DND-41 (cell line): ENCODE data around the gene DUSP10.

Experiments
- ATAC-seq: fragments of 200-7000 bp; cut with Tn5 transposase; 3 replicates; pipeline ENCODE4 v1.9.1; 2021; ENCODE audit warnings: low read depth; ENCODE audit not compliant: insufficient read depth
- DNase-seq: peaks from one replicate; pipeline ENCODE4 v3.0.0-alpha.2; 2020
- H2AFZ ChIP-seq: 2 replicates; pipeline ENCODE4 v1.6.0; 2012; ENCODE audit warnings: low read depth, low read length
- H3K27ac ChIP-seq: 2 replicates; pipeline ENCODE4 v1.5.1; 2012; ENCODE audit warnings: low read length, inconsistent platforms
- H3K27me3 ChIP-seq: fragments of 200-600 bp; sonication (generic); 2 replicates; pipeline ENCODE4 v1.6.0; 2012; ENCODE audit warnings: low read length, mild to moderate bottlenecking, inconsistent platforms; ENCODE audit not compliant: insufficient read depth, poor library complexity
- H3K36me3 ChIP-seq: 2 replicates; pipeline ENCODE4 v1.5.1; 2012; ENCODE audit warnings: low read length, inconsistent platforms; ENCODE audit not compliant: insufficient read depth
- H3K4me1 ChIP-seq: 2 replicates; pipeline ENCODE4 v1.5.1; 2012; ENCODE audit warnings: mild to moderate bottlenecking, low read length; ENCODE audit not compliant: insufficient read depth
- H3K4me2 ChIP-seq: 2 replicates; pipeline ENCODE4 v1.6.0; 2012; ENCODE audit warnings: mild to moderate bottlenecking, moderate library complexity, low read length, inconsistent platforms; ENCODE audit not compliant: insufficient read depth
- H3K4me3 ChIP-seq, 2 experiments: fragments of 200-600 bp in 1 of 2; shearing (Covaris generic) in 1 of 2; 2 replicates each; pipeline ENCODE4 v1.5.1; 2012 to 2016; ENCODE audit warnings: inconsistent platforms in 2 of 2, low read length in 2 of 2, mild to moderate bottlenecking in 2 of 2, low read depth in 1 of 2, moderate library complexity in 1 of 2
- H3K79me2 ChIP-seq: 2 replicates; pipeline ENCODE4 v1.6.0; 2012; ENCODE audit warnings: low read length, inconsistent platforms; ENCODE audit not compliant: insufficient read depth
- H3K9ac ChIP-seq: 2 replicates; pipeline ENCODE4 v1.6.0; 2012; ENCODE audit warnings: low read depth, mild to moderate bottlenecking, inconsistent platforms, low read length, moderate library complexity
- H3K9me3 ChIP-seq: 2 replicates; pipeline ENCODE4 v1.5.1; 2012; ENCODE audit warnings: low read length, moderate library complexity, mild to moderate bottlenecking, inconsistent platforms; ENCODE audit not compliant: insufficient read depth, severe bottlenecking
- H4K20me1 ChIP-seq: 2 replicates; pipeline ENCODE4 v1.6.0; 2012; ENCODE audit warnings: low read length; ENCODE audit not compliant: insufficient read depth
- EZH2 ChIP-seq: IDR thresholded peaks from 3 replicates; pipeline ENCODE4 v1.6.1; 2012; ENCODE audit warnings: borderline replicate concordance, low read depth, mild to moderate bottlenecking, moderate library complexity, low read length, inconsistent platforms; ENCODE audit not compliant: severe bottlenecking
- TF ChIP-seq, protein P1 (sequence below): IDR thresholded peaks from 2 replicates; pipeline ENCODE4 v1.5.1; 2012; ENCODE audit warnings: borderline replicate concordance, low read length, moderate library complexity, mild to moderate bottlenecking; ENCODE audit not compliant: poor library complexity, severe bottlenecking; ENCODE audit errors: extremely low read depth

The DUSP10 gene

DNA sequence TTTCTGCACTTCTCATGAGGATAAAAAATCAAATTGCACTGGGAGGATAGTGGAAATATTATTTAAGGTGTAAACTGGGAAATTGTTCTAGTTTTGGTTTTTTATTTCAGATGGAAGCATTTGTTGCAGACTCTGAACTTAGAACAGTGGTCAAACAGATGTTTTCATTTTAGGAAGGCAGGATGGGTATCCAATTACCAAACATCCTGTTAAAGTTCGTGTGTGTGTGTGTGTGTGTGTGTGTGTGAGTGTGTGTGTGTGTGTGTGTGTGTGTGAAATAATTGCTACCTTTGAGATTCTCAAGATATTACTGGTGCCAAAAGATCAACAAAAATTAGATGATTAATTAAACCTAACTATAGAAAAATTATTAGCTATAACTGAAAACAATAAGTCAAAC lies 24.3 kb upstream of the DUSP10 start:
- no peak for ATAC-seq
- no peaks in the 10 kb centered on the region for H3K36me3 ChIP-seq
- no peak for DNase-seq
- no peaks in the 10 kb centered on the region for H3K27me3 ChIP-seq
- no peaks in the 10 kb centered on the region for H3K79me2 ChIP-seq
- H2AFZ ChIP-seq, result no peak overlapping the region
- no peak overlapping the region for H3K27ac ChIP-seq
- no peak overlapping the region for H3K4me2 ChIP-seq
- H4K20me1 ChIP-seq, result no peaks in the 10 kb centered on the region
- peaks cover 15% of the 10 kb centered on the region for H3K4me1 ChIP-seq
- no peaks in the 10 kb centered on the region for H3K9me3 ChIP-seq
- TF ChIP-seq EZH2, result no peak
- TF ChIP-seq, protein P1, sequence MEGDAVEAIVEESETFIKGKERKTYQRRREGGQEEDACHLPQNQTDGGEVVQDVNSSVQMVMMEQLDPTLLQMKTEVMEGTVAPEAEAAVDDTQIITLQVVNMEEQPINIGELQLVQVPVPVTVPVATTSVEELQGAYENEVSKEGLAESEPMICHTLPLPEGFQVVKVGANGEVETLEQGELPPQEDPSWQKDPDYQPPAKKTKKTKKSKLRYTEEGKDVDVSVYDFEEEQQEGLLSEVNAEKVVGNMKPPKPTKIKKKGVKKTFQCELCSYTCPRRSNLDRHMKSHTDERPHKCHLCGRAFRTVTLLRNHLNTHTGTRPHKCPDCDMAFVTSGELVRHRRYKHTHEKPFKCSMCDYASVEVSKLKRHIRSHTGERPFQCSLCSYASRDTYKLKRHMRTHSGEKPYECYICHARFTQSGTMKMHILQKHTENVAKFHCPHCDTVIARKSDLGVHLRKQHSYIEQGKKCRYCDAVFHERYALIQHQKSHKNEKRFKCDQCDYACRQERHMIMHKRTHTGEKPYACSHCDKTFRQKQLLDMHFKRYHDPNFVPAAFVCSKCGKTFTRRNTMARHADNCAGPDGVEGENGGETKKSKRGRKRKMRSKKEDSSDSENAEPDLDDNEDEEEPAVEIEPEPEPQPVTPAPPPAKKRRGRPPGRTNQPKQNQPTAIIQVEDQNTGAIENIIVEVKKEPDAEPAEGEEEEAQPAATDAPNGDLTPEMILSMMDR, result no peak
- no peak overlapping the region for H3K9ac ChIP-seq
- no peak overlapping the region for H3K4me3 ChIP-seq

DNA sequence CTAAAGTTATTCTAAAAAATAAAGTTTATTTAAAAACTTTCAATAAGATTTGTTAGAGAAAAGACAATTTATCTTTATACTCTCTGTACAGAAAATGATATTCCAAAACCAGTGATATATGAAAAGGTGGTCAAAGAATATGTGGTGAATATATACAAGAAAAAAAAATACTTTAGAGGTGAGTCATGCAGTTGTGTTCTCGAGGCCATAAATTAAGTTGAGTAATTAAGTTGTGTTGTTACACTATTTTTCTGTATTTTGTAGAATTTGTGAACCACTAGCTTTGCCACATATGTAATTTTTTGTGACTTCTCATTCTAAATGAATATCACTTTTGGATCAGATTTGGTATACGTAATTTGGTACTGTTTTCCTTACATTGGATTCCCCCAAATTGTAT lies 23.6 kb upstream of the DUSP10 start:
- Histone ChIP-seq H3K4me1 (peaks cover 15% of the 10 kb centered on the region), H3K9me3 (no peaks in the 10 kb centered on the region), H3K79me2 (no peaks in the 10 kb centered on the region), H3K27me3 (no peaks in the 10 kb centered on the region), H4K20me1 (no peaks in the 10 kb centered on the region), H3K9ac (no peak overlapping the region), H3K4me3 (no peak overlapping the region), H2AFZ (no peak overlapping the region), H3K4me2 (no peak overlapping the region), H3K36me3 (no peaks in the 10 kb centered on the region), H3K27ac (no peak overlapping the region)
- TF ChIP-seq EZH2, result no peak
- TF ChIP-seq, protein P1, result no peak
- ATAC-seq, result no peak
- no peak for DNase-seq

DNA sequence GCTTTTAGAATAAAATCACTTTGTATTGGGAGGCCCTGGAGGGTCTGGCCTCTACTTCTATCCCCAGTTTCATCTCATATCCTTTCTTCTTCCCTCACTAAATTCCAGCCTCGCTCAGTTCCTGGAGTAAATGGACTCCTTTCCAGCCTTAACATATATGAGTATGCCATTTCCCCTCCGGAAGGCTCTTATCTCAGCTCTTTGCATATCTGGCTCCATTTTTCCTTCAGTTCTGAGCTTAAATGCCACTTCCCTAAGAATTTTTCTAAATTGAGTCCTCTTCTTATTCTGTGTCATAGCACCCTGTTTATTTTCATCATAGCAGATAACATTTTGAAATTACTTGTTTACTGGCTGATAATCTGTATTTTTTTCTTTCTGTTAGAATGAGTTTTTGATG lies 20.2 kb upstream of the DUSP10 start:
- Histone ChIP-seq H3K4me2 (no peak overlapping the region), H3K4me3 (no peak overlapping the region), H3K9me3 (no peaks in the 10 kb centered on the region), H3K79me2 (no peaks in the 10 kb centered on the region), H3K9ac (no peak overlapping the region), H2AFZ (no peak overlapping the region), H3K36me3 (no peaks in the 10 kb centered on the region), H3K27me3 (no peaks in the 10 kb centered on the region), H4K20me1 (no peaks in the 10 kb centered on the region), H3K27ac (no peak overlapping the region), H3K4me1 (peaks cover 21% of the 10 kb centered on the region)
- ATAC-seq (no peak), DNase-seq (no peak)
- no peak for TF ChIP-seq EZH2
- TF ChIP-seq, protein P1, result no peak
